Vagina (tissue), 2 donors: ENCODE measurements around the gene CSTF2T.

Experiments used
- POLR2AphosphoS5 ChIP-seq, 2 donors: sonication (generic); formaldehyde crosslinking; IDR thresholded peaks; one replicate each; pipeline ENCODE4 v1.9.0; 2017; ENCODE audit warnings: antibody characterized with exemption in 2 of 2, mild to moderate bottlenecking in 2 of 2, low read depth in 1 of 2; ENCODE audit not compliant: insufficient read depth in 1 of 2
- TF ChIP-seq, protein P1 (sequence below), 3 experiments: fragments of 450-650 bp in 2 of 3; fragments of 200-600 bp in 1 of 3; sonication (generic) in 1 of 3; IDR thresholded peaks; one replicate each; pipeline ENCODE4 v1.5.1; 2017 to 2019; ENCODE audit warnings: antibody characterized with exemption in 3 of 3, mild to moderate bottlenecking in 2 of 3, moderate library complexity in 2 of 3

DNA sequence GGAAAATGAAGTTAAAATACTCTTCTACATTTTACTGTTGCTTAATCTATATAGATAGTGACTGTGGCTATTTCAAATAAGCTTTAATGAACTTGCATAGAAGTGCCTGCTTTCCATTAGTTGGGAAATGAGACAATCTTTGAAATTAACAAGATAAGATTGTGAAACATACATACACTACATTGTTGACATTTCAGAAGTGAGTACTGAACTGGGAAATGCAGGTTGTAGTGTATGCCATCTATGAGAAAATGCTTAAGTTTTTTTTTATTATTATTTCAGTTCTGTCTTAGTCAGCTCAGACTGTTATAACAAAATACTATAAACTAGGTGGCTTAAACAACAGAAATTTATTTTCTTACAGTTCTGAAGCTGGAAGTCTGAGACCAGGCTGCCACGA, 49.6 kb upstream of the CSTF2T start:
- TF ChIP-seq, protein P1, sequence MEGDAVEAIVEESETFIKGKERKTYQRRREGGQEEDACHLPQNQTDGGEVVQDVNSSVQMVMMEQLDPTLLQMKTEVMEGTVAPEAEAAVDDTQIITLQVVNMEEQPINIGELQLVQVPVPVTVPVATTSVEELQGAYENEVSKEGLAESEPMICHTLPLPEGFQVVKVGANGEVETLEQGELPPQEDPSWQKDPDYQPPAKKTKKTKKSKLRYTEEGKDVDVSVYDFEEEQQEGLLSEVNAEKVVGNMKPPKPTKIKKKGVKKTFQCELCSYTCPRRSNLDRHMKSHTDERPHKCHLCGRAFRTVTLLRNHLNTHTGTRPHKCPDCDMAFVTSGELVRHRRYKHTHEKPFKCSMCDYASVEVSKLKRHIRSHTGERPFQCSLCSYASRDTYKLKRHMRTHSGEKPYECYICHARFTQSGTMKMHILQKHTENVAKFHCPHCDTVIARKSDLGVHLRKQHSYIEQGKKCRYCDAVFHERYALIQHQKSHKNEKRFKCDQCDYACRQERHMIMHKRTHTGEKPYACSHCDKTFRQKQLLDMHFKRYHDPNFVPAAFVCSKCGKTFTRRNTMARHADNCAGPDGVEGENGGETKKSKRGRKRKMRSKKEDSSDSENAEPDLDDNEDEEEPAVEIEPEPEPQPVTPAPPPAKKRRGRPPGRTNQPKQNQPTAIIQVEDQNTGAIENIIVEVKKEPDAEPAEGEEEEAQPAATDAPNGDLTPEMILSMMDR (IDR thresholded peaks at IDR 0.05) = no peak
- TF ChIP-seq POLR2AphosphoS5 (IDR thresholded peaks at IDR 0.05; ENCODE audit: insufficient read depth in 1 of 2, low read depth in 1 of 2) = no peak
